ENCODE data around the gene MPP2. TPM values are rescaled to one million over a fixed set of nuclear protein-coding genes. Genes with fewer than 3 reads are reported as not detected.

MPP2 gene
- total and polyA plus RNA-seq, 9 of the 15 experiments (the other 6 are each of a cell fraction or from before 2014, with no cell fraction given): 0.04 to 1.0 (median 0.24) TPM

GRCh38 chr17:43855061-43855460 lies 52.3 kb downstream of the MPP2 start (continued):
- TF ChIP-seq IRF9 (tag; IDR thresholded peaks at IDR 0.05): no peak
- TF ChIP-seq HDAC8 (tag; IDR thresholded peaks at IDR 0.05): no peak
- TF ChIP-seq GABPA (tag; conservative IDR thresholded peaks at IDR 0.05; ENCODE audit: low read depth): no peak

- H3K36me3 ChIP-seq (ENCODE audit: control insufficient read depth, insufficient read depth, low read length): no peaks in the 10 kb centered on the region
- no peak for ATAC-seq
- in situ Hi-C loops (cut with MboI): no loop called here
- no peaks in the 10 kb centered on the region for H3K9me1 ChIP-seq (ENCODE audit: control insufficient read depth, insufficient read depth, low read length)
- no peaks in the 10 kb centered on the region for H3K79me2 ChIP-seq (ENCODE audit: control insufficient read depth, insufficient read depth, low read length)
- WGBS (ENCODE audit: insufficient coverage, low coverage, missing lambda C conversion rate): 0% methylated on average over 7 of the region's 8 CpGs
- POLR2A ChIA-PET: interaction anchor here (0.6 kb wide), 1 partner anchor 69 kb away, joined by 3 read pairs; no protein-coding TSS in a partner anchor
- H3K4me2 ChIP-seq (ENCODE audit: insufficient read depth, low read length): no peak overlapping the region
- FAIRE-seq: no peak
- no peak overlapping the region for H3K27ac ChIP-seq (ENCODE audit: extremely low read depth, low read depth, low read length)
- H3K27me3 ChIP-seq (ENCODE audit: control insufficient read depth in 2 of 2, insufficient read depth in 2 of 2, low read length in 2 of 2): peaks cover 40 to 81% of the 10 kb centered on the region in 2 experiments; a peak in 4 of 5 replicates
- CTCF ChIA-PET (ENCODE audit: low intra/inter-chr PET ratio): no interaction called here
- H3K4me3 ChIP-seq: no peak overlapping the region
- peaks cover 3% of the 10 kb centered on the region; the same call in 1 of the 2 replicates for H4K20me1 ChIP-seq (replicated peaks; ENCODE audit: control insufficient read depth, insufficient read depth, low read length)
- no peak for DNase-seq (ENCODE audit: extremely low read depth in 1 of 4, low spot score in 3 of 4)
- no peaks in the 10 kb centered on the region; a peak in 1 of 5 replicates for H3K4me1 ChIP-seq (replicated peaks in 1 of 2; ENCODE audit: control insufficient read depth in 2 of 2, insufficient read depth in 2 of 2, low read length in 2 of 2)
- no peaks in the 10 kb centered on the region for H3K9me3 ChIP-seq (replicated peaks; ENCODE audit: control insufficient read depth, insufficient read depth, low read depth, low read length)
- H3K9ac ChIP-seq (ENCODE audit: insufficient read depth in 1 of 2, low read depth in 2 of 2, low read length in 2 of 2): no peak overlapping the region
- no TSS peak for BruUV-seq (replicated peaks)
- intact Hi-C loops (cut with micrococcal nuclease): no loop called here
- H2AFZ ChIP-seq (ENCODE audit: low read depth, low read length): no peak overlapping the region
- TF ChIP-seq GTF2A2 (tag; IDR thresholded peaks at IDR 0.05) (no peak), GATA2 (CRISPR knock-in tag; IDR thresholded peaks at IDR 0.05) (no peak), TCF7 (IDR thresholded peaks at IDR 0.05; ENCODE audit: borderline replicate concordance) (no peak), IRF1 (CRISPR knock-in tag; IDR thresholded peaks at IDR 0.05; ENCODE audit: borderline replicate concordance) (no peak), RNF219 (CRISPR knock-in tag; IDR thresholded peaks at IDR 0.05) (no peak), MEIS2 (IDR thresholded peaks at IDR 0.05; ENCODE audit: partially characterized antibody) (no peak), ZNF395 (CRISPR knock-in tag; IDR thresholded peaks at IDR 0.05) (no peak), RBM17 (IDR thresholded peaks at IDR 0.05; ENCODE audit: borderline replicate concordance, low read depth, low read length) (no peak), PTBP1 (IDR thresholded peaks at IDR 0.05; ENCODE audit: low read depth, low read length) (no peak), CBX3 (IDR thresholded peaks at IDR 0.05; ENCODE audit: borderline replicate concordance in 1 of 2, low read length in 2 of 2) (no peak), TFAM (CRISPR knock-in tag; conservative IDR thresholded peaks at IDR 0.05) (no peak), ZFPM2 (CRISPR knock-in tag; IDR thresholded peaks at IDR 0.05) (no peak)
These were observed 52.8 kb downstream of the MPP2 start for GRCh38 chr17:43854498-43854897.

Measured in K562 (cell line).